ENCODE results near the gene PALLD.

DNA sequence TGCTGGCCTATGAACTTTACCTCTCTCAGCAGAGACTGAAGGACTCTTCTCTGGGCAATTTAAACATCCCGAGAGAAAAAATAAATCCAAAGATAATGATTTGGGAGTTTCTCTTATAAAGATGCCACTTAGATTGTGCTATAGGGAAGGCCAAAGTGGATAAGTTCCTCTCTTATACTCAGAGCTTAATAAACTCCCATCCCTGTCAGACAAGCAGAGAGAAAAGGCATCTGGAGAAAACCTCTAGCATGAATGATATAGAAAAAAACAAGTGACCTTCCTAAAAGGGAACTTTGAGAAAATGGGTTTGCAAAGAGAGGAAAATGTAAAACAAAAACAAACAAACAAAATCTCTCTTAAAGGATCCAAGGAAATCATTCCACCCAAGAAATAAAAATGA is 199.4 kb downstream of the PALLD start:
- TF ChIP-seq, protein P1, sequence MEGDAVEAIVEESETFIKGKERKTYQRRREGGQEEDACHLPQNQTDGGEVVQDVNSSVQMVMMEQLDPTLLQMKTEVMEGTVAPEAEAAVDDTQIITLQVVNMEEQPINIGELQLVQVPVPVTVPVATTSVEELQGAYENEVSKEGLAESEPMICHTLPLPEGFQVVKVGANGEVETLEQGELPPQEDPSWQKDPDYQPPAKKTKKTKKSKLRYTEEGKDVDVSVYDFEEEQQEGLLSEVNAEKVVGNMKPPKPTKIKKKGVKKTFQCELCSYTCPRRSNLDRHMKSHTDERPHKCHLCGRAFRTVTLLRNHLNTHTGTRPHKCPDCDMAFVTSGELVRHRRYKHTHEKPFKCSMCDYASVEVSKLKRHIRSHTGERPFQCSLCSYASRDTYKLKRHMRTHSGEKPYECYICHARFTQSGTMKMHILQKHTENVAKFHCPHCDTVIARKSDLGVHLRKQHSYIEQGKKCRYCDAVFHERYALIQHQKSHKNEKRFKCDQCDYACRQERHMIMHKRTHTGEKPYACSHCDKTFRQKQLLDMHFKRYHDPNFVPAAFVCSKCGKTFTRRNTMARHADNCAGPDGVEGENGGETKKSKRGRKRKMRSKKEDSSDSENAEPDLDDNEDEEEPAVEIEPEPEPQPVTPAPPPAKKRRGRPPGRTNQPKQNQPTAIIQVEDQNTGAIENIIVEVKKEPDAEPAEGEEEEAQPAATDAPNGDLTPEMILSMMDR (IDR thresholded peaks at IDR 0.05) = no peak
- no peak for TF ChIP-seq POLR2A (IDR thresholded peaks at IDR 0.05)
